ENCODE measurements around the gene FXN.

Gene FXN

DNA sequence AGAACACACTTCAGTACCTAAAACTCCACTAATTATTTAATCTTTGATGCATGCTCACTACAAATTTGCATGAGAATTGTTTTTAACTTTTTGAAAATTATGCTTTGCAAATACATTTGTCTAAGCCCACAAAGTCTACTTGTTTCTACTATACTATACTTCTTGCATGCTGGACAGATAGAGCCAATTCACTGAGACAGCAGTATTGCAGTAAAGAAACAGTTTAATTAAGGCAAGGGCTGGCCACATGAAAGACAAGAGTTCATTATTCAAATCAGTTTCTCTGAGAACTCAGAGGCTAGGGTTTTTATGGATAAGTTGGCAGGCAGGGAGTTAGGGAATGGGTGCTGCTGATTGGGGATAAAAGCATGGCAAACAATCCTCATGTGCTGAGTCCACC is 6.0 kb upstream of the FXN start:
- H3K27ac ChIP-seq, result no peak overlapping the region
- TF ChIP-seq ZFX (IDR thresholded peaks at IDR 0.05), result no peak
- TF ChIP-seq, protein P1, sequence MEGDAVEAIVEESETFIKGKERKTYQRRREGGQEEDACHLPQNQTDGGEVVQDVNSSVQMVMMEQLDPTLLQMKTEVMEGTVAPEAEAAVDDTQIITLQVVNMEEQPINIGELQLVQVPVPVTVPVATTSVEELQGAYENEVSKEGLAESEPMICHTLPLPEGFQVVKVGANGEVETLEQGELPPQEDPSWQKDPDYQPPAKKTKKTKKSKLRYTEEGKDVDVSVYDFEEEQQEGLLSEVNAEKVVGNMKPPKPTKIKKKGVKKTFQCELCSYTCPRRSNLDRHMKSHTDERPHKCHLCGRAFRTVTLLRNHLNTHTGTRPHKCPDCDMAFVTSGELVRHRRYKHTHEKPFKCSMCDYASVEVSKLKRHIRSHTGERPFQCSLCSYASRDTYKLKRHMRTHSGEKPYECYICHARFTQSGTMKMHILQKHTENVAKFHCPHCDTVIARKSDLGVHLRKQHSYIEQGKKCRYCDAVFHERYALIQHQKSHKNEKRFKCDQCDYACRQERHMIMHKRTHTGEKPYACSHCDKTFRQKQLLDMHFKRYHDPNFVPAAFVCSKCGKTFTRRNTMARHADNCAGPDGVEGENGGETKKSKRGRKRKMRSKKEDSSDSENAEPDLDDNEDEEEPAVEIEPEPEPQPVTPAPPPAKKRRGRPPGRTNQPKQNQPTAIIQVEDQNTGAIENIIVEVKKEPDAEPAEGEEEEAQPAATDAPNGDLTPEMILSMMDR (conservative IDR thresholded peaks at IDR 0.05), result no peak

DNA sequence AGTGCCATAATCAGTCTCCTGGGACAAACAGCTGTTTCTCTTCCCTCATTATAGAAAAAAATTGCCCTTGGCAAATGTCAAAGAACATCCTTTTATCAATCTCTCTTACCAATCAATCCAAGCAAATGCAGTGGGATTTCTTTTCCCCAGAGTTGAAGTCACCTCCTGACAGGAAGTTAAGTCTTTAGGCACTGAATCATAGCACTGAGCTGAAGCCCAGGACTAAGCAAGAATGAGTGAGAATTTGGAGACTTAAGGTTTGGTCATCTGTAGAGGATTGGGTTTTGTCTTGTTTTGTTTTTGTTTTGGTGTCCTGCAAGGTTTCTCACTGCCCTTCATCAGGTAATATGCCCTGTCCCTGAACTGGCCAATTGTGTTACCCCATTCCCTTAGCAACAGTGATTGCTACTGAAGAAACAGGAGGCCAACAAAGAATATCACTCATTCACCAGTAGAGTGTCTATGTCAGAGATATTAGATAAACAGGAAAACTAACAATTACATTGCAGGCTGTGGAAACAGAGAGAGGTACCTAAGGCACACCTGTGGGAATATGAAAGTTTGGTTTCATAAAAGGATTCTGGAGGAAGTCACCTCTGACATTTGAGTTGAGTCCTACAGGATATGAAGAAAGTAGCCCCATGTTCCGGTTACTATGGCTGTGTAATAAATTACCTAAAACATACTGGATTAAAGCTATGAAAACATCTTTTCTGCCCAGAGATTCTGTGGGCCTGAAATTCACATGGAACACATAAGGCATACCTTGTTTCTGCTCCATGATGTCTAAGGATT is 4.5 kb upstream of the FXN start:
- H3K27ac ChIP-seq, result no peak overlapping the region
- TF ChIP-seq, protein P1 (conservative IDR thresholded peaks at IDR 0.05), result no peak
- TF ChIP-seq ZFX (IDR thresholded peaks at IDR 0.05), result no peak

DNA sequence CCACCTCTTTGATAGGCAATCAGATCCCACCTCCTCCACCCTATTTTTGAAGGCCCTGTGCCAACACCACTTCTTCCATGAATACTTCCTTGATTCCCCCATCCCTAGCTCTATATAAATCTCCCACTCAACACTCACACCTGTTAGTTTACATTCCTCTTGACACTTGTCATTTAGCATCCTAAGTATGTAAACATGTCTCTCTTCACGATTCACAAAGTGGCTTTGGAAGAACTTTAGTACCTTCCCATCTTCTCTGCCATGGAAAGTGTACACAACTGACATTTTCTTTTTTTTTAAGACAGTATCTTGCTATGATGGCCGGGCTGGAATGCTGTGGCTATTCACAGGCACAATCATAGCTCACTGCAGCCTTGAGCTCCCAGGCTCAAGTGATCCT is 1.5 kb upstream of the FXN start:
- no peak for TF ChIP-seq ZFX (IDR thresholded peaks at IDR 0.05)
- TF ChIP-seq, protein P1 (conservative IDR thresholded peaks at IDR 0.05), result no peak

DNA sequence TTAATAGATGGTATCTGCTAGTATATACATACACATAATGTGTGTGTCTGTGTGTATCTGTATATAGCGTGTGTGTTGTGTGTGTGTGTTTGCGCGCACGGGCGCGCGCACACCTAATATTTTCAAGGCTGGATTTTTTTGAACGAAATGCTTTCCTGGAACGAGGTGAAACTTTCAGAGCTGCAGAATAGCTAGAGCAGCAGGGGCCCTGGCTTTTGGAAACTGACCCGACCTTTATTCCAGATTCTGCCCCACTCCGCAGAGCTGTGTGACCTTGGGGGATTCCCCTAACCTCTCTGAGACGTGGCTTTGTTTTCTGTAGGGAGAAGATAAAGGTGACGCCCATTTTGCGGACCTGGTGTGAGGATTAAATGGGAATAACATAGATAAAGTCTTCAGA is 757 bp downstream of the FXN start:
- TF ChIP-seq ZFX (IDR thresholded peaks at IDR 0.05), result no peak
- TF ChIP-seq, protein P1 (conservative IDR thresholded peaks at IDR 0.05), result no peak
- peak overlapping the region; percentile 88 for H3K27ac ChIP-seq

More for the DNA sequence above, 1.5 kb upstream of the FXN start:
- H3K27ac ChIP-seq, result no peak overlapping the region

DNA sequence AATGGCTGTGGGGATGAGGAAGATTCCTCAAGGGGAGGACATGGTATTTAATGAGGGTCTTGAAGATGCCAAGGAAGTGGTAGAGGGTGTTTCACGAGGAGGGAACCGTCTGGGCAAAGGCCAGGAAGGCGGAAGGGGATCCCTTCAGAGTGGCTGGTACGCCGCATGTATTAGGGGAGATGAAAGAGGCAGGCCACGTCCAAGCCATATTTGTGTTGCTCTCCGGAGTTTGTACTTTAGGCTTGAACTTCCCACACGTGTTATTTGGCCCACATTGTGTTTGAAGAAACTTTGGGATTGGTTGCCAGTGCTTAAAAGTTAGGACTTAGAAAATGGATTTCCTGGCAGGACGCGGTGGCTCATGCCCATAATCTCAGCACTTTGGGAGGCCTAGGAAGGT is 1.2 kb downstream of the FXN start:
- TF ChIP-seq ZFX (IDR thresholded peaks at IDR 0.05), result no peak
- H3K27ac ChIP-seq, result peak overlapping the region; percentile 88

DNA sequence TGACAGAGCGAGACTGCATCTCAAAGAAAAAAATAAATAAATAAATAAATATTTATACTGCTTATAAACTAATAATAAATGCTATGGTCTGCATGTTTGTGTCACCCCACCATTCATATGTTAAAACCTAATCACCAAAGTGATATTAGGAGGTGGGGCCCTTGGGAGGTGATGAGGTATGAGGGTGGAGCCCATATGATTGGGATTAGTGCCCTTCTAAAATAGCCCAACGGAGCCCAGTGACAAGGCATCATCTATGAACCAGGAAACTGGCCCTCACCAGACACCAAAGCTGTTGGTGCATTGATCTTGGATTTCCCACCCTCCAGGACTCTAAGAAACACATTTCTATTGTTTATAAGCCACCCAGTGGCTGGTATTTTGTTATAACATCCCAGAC is 5.1 kb downstream of the FXN start:
- no peak overlapping the region for H3K27ac ChIP-seq
- TF ChIP-seq ZFX (IDR thresholded peaks at IDR 0.05), result no peak
- TF ChIP-seq, protein P1 (conservative IDR thresholded peaks at IDR 0.05), result no peak

DNA sequence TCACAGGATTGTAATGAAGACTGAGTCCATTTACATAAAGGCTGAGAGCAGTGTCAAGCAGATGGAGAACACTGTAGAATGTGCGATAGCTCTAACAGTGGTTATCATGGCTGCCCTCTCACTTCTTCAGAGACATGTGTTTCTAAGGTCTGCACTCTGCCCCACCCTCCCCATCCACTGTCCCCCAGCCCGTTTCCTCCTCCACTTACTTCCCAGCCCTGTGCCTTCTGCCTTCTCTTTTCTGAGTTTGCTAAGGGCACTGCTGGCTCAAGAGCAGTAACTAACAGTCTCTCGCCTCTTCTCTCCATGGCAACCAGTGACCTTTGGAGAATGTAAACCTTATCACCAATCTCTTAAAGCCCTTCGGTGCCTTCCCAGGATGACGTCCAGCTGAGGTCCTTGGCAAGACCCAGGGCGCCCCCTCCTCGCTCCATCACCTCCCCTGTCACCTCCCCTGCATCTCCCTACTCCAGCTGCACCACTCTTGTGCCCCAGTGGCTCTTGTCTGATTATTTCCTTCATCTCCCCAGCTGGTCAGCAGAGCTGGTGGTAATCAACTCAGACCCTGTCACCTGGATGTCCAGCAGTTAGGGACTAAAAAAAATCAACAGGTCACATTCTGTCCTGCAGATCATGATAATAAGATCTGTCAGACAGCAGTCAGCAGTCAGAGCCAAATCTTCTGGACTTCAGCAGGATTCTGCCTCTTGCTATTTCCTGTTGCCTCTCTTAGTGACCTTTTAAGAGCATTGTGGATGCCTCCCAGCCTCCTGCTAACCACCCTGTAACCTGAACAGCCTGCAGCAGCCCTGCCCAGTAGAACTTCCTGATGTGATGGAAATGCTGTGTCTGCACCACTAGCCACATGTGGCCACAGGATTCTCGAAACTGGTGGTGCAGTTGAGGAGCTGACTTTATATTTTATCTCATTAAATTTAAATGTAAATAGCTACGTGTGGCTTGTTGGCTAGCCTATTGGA is 9.0 kb downstream of the FXN start:
- H3K27ac ChIP-seq, result peak overlapping the region; percentile 2; the same call in 1 of the 2 replicates

More for the DNA sequence above, 9.0 kb downstream of the FXN start:
- no peak for TF ChIP-seq ZFX (IDR thresholded peaks at IDR 0.05)
- TF ChIP-seq, protein P1 (conservative IDR thresholded peaks at IDR 0.05), result no peak

Measured in C4-2B (cell line).